Loucy (cell line): ENCODE results near the gene ZC3H14.

ENCODE experiments used
- EZH2phosphoT487 ChIP-seq: fragments of 200-600 bp; IDR thresholded peaks from 2 replicates; pipeline ENCODE4 v1.6.1; 2018; ENCODE audit warnings: antibody characterized with exemption, mild to moderate bottlenecking, moderate library complexity, borderline replicate concordance
- TF ChIP-seq, protein P1 (sequence below): fragments of 200-600 bp; sonication (generic); conservative IDR thresholded peaks from 2 replicates; pipeline ENCODE4 v1.5.1; 2014; ENCODE audit warnings: mild to moderate bottlenecking, antibody characterized with exemption, low read length

DNA sequence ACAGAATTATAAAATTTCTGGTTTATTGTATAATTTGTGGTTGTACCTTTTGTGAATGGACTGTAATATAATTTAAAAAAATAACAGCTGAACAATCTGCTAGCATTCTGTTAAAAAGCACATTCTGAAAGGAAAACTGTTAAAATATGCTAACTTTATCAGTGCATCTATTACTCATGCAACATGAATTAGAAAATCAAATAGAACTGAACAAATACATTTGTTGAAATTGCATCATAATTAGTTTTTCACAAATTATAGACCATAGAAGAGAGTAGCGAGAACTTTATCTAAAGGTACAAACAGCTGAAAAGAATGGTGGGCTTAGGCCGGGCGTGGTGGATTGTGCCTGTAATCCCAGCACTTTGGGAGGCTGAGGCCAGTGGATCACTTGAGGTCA lies 41.0 kb upstream of the ZC3H14 start:
- TF ChIP-seq, protein P1, sequence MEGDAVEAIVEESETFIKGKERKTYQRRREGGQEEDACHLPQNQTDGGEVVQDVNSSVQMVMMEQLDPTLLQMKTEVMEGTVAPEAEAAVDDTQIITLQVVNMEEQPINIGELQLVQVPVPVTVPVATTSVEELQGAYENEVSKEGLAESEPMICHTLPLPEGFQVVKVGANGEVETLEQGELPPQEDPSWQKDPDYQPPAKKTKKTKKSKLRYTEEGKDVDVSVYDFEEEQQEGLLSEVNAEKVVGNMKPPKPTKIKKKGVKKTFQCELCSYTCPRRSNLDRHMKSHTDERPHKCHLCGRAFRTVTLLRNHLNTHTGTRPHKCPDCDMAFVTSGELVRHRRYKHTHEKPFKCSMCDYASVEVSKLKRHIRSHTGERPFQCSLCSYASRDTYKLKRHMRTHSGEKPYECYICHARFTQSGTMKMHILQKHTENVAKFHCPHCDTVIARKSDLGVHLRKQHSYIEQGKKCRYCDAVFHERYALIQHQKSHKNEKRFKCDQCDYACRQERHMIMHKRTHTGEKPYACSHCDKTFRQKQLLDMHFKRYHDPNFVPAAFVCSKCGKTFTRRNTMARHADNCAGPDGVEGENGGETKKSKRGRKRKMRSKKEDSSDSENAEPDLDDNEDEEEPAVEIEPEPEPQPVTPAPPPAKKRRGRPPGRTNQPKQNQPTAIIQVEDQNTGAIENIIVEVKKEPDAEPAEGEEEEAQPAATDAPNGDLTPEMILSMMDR = no peak
- TF ChIP-seq EZH2phosphoT487 = no peak
